ENCODE results near the gene HCN4.

Gene HCN4

DNA sequence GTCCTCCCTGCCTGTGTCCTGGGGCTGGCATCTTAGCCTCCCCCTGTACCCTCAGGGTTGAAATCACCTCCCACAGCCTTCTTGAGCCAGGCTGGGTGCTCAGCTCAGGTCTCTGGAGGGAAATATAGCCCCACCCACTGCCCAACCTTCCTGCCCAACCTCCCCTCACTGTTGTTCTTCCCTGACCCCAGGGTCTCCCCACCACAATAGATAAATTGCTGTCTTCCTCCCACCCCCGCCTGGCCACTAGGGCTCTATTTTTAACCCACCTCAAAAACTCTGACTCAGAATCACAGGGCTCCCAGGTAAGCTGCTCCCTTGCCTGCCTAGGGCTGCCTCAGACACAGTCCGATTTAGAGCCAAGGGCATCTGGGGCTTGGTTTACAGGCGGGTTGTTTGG, 15.0 kb downstream of the HCN4 start:
- no peak for DNase-seq (ENCODE audit: low read depth)
- TF ChIP-seq, protein P1, sequence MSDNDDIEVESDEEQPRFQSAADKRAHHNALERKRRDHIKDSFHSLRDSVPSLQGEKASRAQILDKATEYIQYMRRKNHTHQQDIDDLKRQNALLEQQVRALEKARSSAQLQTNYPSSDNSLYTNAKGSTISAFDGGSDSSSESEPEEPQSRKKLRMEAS (IDR thresholded peaks at IDR 0.05; ENCODE audit: low read depth, low read length), result no peak
- TF ChIP-seq, protein P2, sequence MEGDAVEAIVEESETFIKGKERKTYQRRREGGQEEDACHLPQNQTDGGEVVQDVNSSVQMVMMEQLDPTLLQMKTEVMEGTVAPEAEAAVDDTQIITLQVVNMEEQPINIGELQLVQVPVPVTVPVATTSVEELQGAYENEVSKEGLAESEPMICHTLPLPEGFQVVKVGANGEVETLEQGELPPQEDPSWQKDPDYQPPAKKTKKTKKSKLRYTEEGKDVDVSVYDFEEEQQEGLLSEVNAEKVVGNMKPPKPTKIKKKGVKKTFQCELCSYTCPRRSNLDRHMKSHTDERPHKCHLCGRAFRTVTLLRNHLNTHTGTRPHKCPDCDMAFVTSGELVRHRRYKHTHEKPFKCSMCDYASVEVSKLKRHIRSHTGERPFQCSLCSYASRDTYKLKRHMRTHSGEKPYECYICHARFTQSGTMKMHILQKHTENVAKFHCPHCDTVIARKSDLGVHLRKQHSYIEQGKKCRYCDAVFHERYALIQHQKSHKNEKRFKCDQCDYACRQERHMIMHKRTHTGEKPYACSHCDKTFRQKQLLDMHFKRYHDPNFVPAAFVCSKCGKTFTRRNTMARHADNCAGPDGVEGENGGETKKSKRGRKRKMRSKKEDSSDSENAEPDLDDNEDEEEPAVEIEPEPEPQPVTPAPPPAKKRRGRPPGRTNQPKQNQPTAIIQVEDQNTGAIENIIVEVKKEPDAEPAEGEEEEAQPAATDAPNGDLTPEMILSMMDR (IDR thresholded peaks at IDR 0.05; ENCODE audit: low read depth, low read length), result no peak
- TF ChIP-seq POLR2A (IDR thresholded peaks at IDR 0.05; ENCODE audit: extremely low read depth, insufficient read length) (no peak), MYC (IDR thresholded peaks at IDR 0.05; ENCODE audit: low read depth, low read length) (no peak)
- H3K4me3 ChIP-seq (ENCODE audit: low read depth, low read length), result no peak overlapping the region

DNA sequence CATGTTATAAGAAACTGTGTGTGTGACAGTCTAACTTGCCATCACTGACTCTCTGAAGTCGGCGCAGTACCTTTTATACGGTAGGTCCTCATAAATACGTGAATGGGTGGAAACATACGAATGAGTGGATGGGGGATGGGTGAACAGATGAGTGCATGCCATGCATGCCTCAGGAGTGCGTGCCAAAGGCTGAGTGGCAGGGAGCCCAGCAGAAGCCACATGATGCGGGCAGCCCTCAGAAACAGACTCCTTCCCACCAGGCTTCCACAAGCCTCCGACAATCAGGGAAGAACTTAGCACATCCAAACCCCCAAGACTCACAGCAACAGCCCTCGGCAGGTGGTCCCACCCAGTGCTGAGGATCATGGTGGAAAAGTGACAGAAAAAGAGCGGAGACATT, 16.7 kb downstream of the HCN4 start:
- TF ChIP-seq, protein P2 (IDR thresholded peaks at IDR 0.05; ENCODE audit: low read depth, low read length), result no peak
- TF ChIP-seq, protein P1 (IDR thresholded peaks at IDR 0.05; ENCODE audit: low read depth, low read length), result no peak
- TF ChIP-seq MYC (IDR thresholded peaks at IDR 0.05; ENCODE audit: low read depth, low read length) (no peak), POLR2A (IDR thresholded peaks at IDR 0.05; ENCODE audit: extremely low read depth, insufficient read length) (no peak)
- no peak overlapping the region for H3K4me3 ChIP-seq (ENCODE audit: low read depth, low read length)
- no peak for DNase-seq (ENCODE audit: low read depth)

DNA sequence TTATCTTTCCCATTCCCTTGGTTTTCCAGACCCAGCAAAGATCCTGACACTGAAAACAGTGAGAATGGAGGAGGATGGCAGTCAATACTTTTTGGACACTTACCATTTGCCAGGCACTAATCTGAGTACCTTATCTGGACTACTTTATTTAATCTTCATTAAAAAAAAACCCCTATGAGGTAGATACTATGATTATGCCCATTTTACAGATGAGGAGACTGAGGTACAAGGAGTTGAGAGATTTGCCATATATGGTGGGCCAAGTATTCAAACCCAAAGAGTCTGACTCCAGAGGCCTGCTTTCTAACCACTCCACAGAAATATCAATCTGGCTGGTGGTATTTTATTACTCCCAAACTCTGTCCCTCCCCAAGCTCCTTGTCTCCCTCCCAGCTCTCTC, 19.6 kb downstream of the HCN4 start:
- no peak for DNase-seq (ENCODE audit: low read depth)
- TF ChIP-seq, protein P2 (IDR thresholded peaks at IDR 0.05; ENCODE audit: low read depth, low read length), result no peak
- no peak for TF ChIP-seq MYC (IDR thresholded peaks at IDR 0.05; ENCODE audit: low read depth, low read length)
- TF ChIP-seq POLR2A (IDR thresholded peaks at IDR 0.05; ENCODE audit: extremely low read depth, insufficient read length), result no peak
- TF ChIP-seq, protein P1 (IDR thresholded peaks at IDR 0.05; ENCODE audit: low read depth, low read length), result no peak
- no peak overlapping the region for H3K4me3 ChIP-seq (ENCODE audit: low read depth, low read length)

DNA sequence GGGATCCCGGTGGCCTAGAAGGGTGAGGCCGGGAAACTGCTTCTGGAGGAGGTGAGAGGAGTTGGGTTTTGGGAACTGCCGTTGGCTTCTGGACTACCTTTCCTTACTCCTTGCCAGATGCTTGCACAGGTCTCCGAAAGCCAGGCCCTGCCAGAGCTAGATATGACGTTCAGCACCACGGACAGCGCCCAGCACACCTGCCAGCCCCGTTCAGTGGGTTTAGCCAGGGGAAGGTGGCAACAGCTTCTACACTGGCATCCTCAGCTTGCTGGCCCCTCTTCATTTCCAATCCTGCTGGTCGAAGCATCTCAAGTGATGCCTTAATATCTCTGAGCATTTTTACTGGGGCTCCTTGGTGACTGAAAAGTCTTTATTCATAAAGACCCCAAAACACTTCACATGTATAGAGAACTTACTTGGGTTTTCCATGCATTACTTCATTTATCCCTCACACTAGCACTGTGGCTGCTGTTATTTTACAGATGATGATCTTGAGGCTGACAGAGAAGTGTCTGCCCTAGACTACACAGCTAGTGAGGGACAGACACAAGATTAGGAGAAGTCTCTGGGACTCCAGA, 21.9 kb downstream of the HCN4 start:
- TF ChIP-seq, protein P2 (IDR thresholded peaks at IDR 0.05; ENCODE audit: low read depth, low read length), result no peak
- TF ChIP-seq MYC (IDR thresholded peaks at IDR 0.05; ENCODE audit: low read depth, low read length) (no peak), POLR2A (IDR thresholded peaks at IDR 0.05; ENCODE audit: extremely low read depth, insufficient read length) (no peak)
- TF ChIP-seq, protein P1 (IDR thresholded peaks at IDR 0.05; ENCODE audit: low read depth, low read length), result no peak; the same call in 1 of the 2 replicates
- no peak overlapping the region for H3K4me3 ChIP-seq (ENCODE audit: low read depth, low read length)
- DNase-seq (ENCODE audit: low read depth), result peak; percentile 50

DNA sequence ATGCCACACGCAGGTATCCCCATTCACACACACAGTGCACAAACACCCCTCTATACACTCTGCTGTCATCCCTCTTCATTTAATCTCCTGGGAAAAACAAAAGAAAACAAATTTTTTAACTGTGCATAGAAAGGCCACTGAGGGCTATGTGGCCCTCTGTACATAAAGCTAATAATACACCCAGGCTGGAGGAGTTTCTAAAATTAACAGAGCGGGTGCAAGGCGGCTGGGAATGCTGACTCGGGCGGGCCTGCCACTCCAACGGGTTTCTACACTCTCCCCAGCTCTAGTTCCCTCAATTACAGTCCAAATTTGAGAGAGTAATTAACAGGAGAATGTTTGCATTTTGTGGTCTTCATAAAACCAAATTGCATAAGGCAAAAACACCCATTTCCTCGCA, 23.1 kb downstream of the HCN4 start:
- no peak overlapping the region for H3K4me3 ChIP-seq (ENCODE audit: low read depth, low read length)
- DNase-seq (ENCODE audit: low read depth), result no peak
- no peak for TF ChIP-seq MYC (IDR thresholded peaks at IDR 0.05; ENCODE audit: low read depth, low read length)
- no peak for TF ChIP-seq POLR2A (IDR thresholded peaks at IDR 0.05; ENCODE audit: extremely low read depth, insufficient read length)
- TF ChIP-seq, protein P1 (IDR thresholded peaks at IDR 0.05; ENCODE audit: low read depth, low read length), result no peak
- TF ChIP-seq, protein P2 (IDR thresholded peaks at IDR 0.05; ENCODE audit: low read depth, low read length), result no peak
